Measurements from ENCODE around the gene GPAM. TPM values are rescaled to one million over a fixed set of nuclear protein-coding genes. Genes with fewer than 3 reads are reported as not detected.
A peak's percentile ranks its signal among the peaks of the same experiment; 100 is the strongest.
"Not testable (repeated sequence)": the region's sequence is repeated elsewhere in the genome, so short reads cannot be mapped to it uniquely, and the experiment has no call there.

Gene GPAM, protein sequence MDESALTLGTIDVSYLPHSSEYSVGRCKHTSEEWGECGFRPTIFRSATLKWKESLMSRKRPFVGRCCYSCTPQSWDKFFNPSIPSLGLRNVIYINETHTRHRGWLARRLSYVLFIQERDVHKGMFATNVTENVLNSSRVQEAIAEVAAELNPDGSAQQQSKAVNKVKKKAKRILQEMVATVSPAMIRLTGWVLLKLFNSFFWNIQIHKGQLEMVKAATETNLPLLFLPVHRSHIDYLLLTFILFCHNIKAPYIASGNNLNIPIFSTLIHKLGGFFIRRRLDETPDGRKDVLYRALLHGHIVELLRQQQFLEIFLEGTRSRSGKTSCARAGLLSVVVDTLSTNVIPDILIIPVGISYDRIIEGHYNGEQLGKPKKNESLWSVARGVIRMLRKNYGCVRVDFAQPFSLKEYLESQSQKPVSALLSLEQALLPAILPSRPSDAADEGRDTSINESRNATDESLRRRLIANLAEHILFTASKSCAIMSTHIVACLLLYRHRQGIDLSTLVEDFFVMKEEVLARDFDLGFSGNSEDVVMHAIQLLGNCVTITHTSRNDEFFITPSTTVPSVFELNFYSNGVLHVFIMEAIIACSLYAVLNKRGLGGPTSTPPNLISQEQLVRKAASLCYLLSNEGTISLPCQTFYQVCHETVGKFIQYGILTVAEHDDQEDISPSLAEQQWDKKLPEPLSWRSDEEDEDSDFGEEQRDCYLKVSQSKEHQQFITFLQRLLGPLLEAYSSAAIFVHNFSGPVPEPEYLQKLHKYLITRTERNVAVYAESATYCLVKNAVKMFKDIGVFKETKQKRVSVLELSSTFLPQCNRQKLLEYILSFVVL
- total RNA-seq = 100 to 1,000 TPM; 140 to 448 (median 241) TPM

DNA sequence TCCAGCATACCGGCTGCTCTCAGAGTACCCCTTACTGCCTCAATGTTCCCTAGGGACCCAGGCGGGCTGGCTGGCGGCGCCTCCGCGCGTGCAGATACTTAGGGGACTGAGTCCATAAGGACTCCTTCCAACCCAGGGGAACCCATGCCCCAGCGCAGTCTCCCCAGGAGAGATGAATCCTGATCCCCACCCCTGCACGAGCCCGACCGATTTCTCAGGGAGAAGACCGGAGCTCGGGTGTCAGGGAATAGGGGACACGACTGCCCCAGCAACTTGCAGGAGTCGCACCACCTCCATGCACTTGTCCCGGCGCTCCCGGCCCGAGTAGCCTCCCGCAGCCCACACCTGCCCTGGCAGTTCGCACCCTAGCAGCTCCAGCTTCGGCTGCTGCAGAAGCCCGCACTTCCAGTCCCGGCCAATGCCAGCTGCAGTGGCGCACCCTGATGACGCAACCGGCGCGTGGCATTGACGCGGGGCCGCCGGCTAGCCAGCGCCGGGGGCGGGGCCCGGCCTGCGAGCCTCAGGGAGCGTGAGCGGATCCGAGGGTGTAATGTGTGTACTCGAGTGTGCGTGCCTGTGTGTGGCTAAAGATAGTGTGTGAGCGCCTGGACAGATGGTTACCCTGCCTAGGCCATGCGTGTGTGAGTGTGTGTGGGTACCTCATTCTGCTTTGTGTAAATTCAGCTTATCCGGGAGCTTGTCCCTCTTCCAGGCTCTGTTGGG is at the start of gene GPAM:
Gene GPAM (minus strand): TSS at position 437 of the 723 bp plus-strand sequence. CDS start 1,981 bp downstream, outside the sequence.
- peak; percentile 99 for ATAC-seq (ENCODE audit: low FRiP score)
- TF ChIP-seq, protein P1, sequence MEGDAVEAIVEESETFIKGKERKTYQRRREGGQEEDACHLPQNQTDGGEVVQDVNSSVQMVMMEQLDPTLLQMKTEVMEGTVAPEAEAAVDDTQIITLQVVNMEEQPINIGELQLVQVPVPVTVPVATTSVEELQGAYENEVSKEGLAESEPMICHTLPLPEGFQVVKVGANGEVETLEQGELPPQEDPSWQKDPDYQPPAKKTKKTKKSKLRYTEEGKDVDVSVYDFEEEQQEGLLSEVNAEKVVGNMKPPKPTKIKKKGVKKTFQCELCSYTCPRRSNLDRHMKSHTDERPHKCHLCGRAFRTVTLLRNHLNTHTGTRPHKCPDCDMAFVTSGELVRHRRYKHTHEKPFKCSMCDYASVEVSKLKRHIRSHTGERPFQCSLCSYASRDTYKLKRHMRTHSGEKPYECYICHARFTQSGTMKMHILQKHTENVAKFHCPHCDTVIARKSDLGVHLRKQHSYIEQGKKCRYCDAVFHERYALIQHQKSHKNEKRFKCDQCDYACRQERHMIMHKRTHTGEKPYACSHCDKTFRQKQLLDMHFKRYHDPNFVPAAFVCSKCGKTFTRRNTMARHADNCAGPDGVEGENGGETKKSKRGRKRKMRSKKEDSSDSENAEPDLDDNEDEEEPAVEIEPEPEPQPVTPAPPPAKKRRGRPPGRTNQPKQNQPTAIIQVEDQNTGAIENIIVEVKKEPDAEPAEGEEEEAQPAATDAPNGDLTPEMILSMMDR (IDR thresholded peaks at IDR 0.05) = no peak
- DNase-seq (ENCODE audit: low spot score) = peak; percentile 99

DNA sequence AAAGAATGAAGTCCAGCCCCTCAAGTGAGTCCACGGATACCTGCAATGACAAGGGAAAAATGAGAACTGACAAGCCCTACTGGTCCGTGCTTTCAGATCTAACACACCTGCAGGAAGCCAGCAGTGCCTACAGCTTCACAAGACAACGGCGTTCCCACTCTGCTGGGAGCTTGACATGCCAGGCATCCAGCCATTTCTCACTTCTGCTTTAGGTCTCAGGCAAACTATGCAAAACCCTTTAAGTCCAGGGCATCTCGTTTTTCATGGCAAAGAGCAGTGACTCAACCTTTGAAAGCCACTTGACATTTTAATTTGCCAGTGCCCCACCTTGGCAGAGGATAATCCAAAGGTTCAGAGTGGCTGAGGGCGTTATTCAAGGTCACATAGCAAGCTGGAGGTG is 49.1 kb upstream of the GPAM start:
- ATAC-seq (ENCODE audit: low FRiP score) (no peak), DNase-seq (ENCODE audit: low spot score) (no peak)
- TF ChIP-seq, protein P1 (IDR thresholded peaks at IDR 0.05) = no peak

DNA sequence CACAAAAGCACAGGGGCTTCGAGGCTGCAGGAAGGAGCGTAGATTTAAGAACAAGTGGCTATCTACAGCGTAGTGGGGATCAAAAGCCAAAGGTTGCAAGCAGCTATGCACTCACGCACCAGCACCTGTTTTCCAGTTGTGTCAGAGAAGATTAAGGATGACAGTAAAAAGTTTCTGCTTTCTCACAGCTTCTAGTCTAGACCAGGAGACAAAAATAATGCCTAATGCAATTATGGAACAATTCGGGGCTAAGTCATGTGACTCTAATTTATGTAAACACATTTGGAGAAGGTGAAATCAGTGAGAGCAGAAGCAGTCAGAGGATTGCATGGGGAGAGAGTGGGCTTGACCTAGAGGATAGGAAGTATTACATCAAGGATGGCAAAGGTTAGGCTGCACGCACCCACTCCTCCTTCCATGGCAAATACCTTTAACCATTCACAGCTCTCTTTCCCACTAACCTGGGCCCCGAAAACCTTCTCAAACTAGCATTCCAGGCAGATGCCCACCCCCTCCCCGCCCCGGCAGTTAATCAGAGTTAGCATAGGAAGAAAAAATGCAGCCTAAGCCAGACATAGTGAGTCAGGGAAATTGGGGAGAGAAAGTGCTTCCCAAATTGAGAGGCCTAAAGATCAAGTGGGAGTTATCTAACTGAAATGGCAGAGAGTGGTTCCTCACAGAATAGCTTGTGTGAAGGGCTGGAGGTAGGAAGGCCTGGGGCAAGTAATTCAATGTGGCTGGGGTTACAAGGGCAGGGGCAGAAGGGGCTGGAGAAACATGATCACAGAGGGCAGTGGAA is 48.2 kb upstream of the GPAM start:
- DNase-seq (ENCODE audit: low spot score) (no peak), ATAC-seq (ENCODE audit: low FRiP score) (no peak)
- TF ChIP-seq, protein P1 (IDR thresholded peaks at IDR 0.05) = no peak

DNA sequence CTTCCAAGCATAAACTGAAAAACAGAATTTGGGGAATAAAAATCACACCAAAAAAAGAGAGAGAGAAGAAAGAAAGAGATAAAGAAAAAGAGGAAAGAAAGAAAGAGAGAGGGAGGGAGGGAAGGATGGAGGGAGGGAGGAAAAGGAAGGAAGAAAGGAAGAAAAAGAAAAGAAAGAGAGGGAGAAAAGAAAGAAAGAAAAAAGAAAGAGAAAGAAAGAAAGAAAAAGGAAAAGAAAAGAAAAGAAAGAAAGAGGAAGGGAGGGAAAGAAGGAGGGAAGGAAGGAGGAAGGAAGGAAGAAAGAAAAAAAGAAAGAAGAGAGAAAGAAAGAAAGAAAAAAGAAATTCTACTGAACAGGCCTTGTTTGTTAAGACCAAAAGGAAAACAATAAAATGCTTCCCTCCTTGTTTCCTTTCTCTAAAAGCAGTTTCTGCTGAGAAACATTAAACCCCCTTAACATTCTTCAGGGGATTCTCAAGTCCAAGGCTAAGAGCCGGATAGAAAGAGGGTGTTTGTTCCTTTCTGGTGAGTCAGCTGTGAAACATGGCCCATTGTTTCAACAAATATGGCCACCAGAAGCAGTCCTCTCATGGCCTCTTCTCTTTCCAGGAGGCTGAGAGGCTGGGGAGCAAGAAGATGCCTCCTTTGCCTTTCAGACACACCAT is 46.9 kb upstream of the GPAM start:
- TF ChIP-seq, protein P1 (IDR thresholded peaks at IDR 0.05) = no peak
- DNase-seq (ENCODE audit: low spot score) (no peak), ATAC-seq (ENCODE audit: low FRiP score) (no peak)

DNA sequence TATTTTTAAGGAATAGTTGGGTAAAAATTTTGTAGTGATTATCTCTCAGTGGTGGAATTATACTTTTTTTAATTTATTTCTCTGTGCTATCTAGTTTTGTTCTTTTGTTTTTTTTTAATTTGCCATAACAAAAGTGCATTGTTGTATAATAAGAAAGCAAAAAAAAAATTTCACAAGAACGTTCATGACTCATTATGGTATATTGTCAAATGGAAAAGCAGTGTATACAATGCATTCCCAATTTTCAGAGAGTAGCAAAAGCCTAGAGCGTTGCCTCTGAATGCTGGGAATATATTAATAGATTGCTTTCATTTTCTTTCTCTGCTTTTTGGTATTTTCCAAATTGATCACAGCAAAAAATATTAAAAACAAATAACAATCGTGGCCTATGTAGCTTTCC is 46.3 kb upstream of the GPAM start:
- TF ChIP-seq, protein P1 (IDR thresholded peaks at IDR 0.05) = no peak
- ATAC-seq (ENCODE audit: low FRiP score) = no peak
- DNase-seq (ENCODE audit: low spot score) = no peak

DNA sequence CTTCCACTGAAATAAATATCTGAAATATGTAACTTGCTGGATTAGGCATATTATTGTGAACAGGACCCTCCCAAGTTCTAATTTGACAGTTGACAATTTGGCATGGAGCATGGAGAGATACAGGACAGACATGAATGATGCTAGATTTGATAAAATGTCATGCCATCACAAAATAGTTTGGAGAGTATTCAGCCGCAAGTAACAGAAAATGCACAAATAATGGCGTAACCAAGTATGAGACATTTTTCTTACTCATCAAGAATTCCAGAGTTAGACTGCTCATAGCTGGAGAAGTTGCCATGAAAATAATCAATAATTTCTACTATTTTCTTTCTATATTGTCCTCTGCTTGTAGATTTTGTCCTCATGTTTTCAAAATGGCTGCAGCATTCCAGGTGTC is 45.5 kb upstream of the GPAM start:
- ATAC-seq (ENCODE audit: low FRiP score) (no peak), DNase-seq (ENCODE audit: low spot score) (no peak)
- TF ChIP-seq, protein P1 (IDR thresholded peaks at IDR 0.05) = no peak

DNA sequence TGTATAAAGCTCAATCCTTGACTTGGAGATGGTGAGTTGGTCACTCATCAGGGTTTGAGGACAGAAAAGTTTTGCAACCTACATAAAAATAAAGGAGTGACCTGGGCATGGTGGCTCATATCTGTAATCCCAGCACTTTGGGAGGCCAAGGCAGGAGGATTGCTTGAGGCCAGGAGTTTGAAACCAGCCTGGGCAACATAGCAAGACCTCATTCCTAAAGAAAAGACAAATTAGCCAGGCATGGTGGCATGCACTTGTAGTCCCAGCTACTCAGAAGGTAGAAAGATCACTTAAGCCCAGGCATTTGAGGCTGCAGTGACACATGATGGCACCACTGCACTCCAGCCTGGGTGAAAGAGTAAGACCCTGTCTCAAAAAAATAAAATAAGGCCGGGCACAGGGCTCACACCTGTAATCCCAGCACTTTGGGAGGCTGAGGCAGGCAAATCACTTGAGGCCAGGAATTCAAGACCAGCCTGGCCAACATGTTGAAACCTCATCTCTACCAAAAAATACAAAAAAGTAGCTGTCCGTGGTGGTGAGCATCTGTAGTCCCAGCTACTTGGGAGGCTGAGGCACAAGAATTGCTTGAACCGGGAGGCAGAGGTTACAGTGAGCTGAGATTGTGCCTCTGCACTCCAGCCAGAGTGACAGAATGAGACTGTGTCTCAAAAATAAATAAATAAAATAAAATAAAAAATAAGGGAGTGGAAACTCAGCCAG is 45.0 kb upstream of the GPAM start:
- not testable (repeated sequence) for ATAC-seq (ENCODE audit: low FRiP score); DNase-seq (ENCODE audit: low spot score)

Measured in omental fat pad (tissue), 4 donors.